Measurements from ENCODE around the gene MSI1. TPM values are rescaled to one million over a fixed set of nuclear protein-coding genes. Genes with fewer than 3 reads are reported as not detected.

MSI1 gene
- total RNA-seq, 2 experiments from 2014 or later = not detected

GRCh38 chr12:120363274-120363855 lies 5.6 kb downstream of the MSI1 start:
- intact Hi-C loops (cut with micrococcal nuclease; ENCODE audit: unreplicated experiment) = no loop called here
- Histone ChIP-seq H3K79me2 (ENCODE audit: insufficient read depth, low read depth, low read length) (no peaks in the 10 kb centered on the region), H4K20me1 (ENCODE audit: insufficient read depth, low read length) (no peaks in the 10 kb centered on the region), H2AFZ (ENCODE audit: low read length) (no peak overlapping the region), H3K9me2 (ENCODE audit: insufficient read depth, low read length) (no peaks in the 10 kb centered on the region), H3K36me3 (ENCODE audit: insufficient read depth, low read length) (no peaks in the 10 kb centered on the region), H3K4me1 (ENCODE audit: insufficient read depth, low read length, poor library complexity, severe bottlenecking) (no peaks in the 10 kb centered on the region), H3K27ac (ENCODE audit: low read depth, low read length, poor library complexity, severe bottlenecking) (no peak overlapping the region), H3K4me2 (ENCODE audit: low read length) (no peak overlapping the region), H3K4me3 (ENCODE audit: low read depth, low read length, poor library complexity, severe bottlenecking) (no peak overlapping the region), H3K9me3 (ENCODE audit: low read length) (no peaks in the 10 kb centered on the region)
- BruUV-seq (replicated peaks) = no TSS peak
- POLR2A ChIA-PET = no interaction called here
- no peak for DNase-seq (ENCODE audit: low spot score)
- TF ChIP-seq CTCF (conservative IDR thresholded peaks at IDR 0.05; ENCODE audit: low read length) = no peak
- no peak for TF ChIP-seq EZH2phosphoT487 (IDR thresholded peaks at IDR 0.05; ENCODE audit: borderline replicate concordance, low read depth, low read length)
- CTCF ChIA-PET (ENCODE audit: unreplicated experiment) = no interaction called here

GRCh38 chr12:120362516-120363273 lies 6.3 kb downstream of the MSI1 start:
- H3K4me3 ChIP-seq (ENCODE audit: low read depth, low read length, poor library complexity, severe bottlenecking) = no peak overlapping the region
- no peaks in the 10 kb centered on the region for H3K4me1 ChIP-seq (ENCODE audit: insufficient read depth, low read length, poor library complexity, severe bottlenecking)
- intact Hi-C loops (cut with micrococcal nuclease; ENCODE audit: unreplicated experiment) = no loop called here
- BruUV-seq (replicated peaks) = no TSS peak
- no peaks in the 10 kb centered on the region for H4K20me1 ChIP-seq (ENCODE audit: insufficient read depth, low read length)
- no peaks in the 10 kb centered on the region for H3K36me3 ChIP-seq (ENCODE audit: insufficient read depth, low read length)
- ChIA-PET CTCF (ENCODE audit: unreplicated experiment) (no interaction called here), POLR2A (no interaction called here)
- no peak for DNase-seq (ENCODE audit: low spot score)
- no peaks in the 10 kb centered on the region for H3K79me2 ChIP-seq (ENCODE audit: insufficient read depth, low read depth, low read length)
- no peaks in the 10 kb centered on the region for H3K9me3 ChIP-seq (ENCODE audit: low read length)
- no peak for TF ChIP-seq CTCF (conservative IDR thresholded peaks at IDR 0.05; ENCODE audit: low read length)
- TF ChIP-seq EZH2phosphoT487 (IDR thresholded peaks at IDR 0.05; ENCODE audit: borderline replicate concordance, low read depth, low read length) = no peak
- H3K4me2 ChIP-seq (ENCODE audit: low read length) = no peak overlapping the region
- no peak overlapping the region for H3K27ac ChIP-seq (ENCODE audit: low read depth, low read length, poor library complexity, severe bottlenecking)
- no peaks in the 10 kb centered on the region for H3K9me2 ChIP-seq (ENCODE audit: insufficient read depth, low read length)
- no peak overlapping the region for H2AFZ ChIP-seq (ENCODE audit: low read length)

GRCh38 chr12:120361506-120362208 lies 7.3 kb downstream of the MSI1 start:
- Histone ChIP-seq H3K9me2 (ENCODE audit: insufficient read depth, low read length) (no peaks in the 10 kb centered on the region), H3K4me3 (ENCODE audit: low read depth, low read length, poor library complexity, severe bottlenecking) (no peak overlapping the region), H3K4me2 (ENCODE audit: low read length) (no peak overlapping the region), H3K27ac (ENCODE audit: low read depth, low read length, poor library complexity, severe bottlenecking) (no peak overlapping the region), H3K9me3 (ENCODE audit: low read length) (no peaks in the 10 kb centered on the region), H2AFZ (ENCODE audit: low read length) (no peak overlapping the region), H3K4me1 (ENCODE audit: insufficient read depth, low read length, poor library complexity, severe bottlenecking) (no peaks in the 10 kb centered on the region), H3K36me3 (ENCODE audit: insufficient read depth, low read length) (no peaks in the 10 kb centered on the region), H4K20me1 (ENCODE audit: insufficient read depth, low read length) (no peaks in the 10 kb centered on the region), H3K79me2 (ENCODE audit: insufficient read depth, low read depth, low read length) (no peaks in the 10 kb centered on the region)
- TF ChIP-seq CTCF (conservative IDR thresholded peaks at IDR 0.05; ENCODE audit: low read length) = no peak
- TF ChIP-seq EZH2phosphoT487 (IDR thresholded peaks at IDR 0.05; ENCODE audit: borderline replicate concordance, low read depth, low read length) = no peak
- intact Hi-C loops (cut with micrococcal nuclease; ENCODE audit: unreplicated experiment) = no loop called here
- DNase-seq (ENCODE audit: low spot score) = no peak
- ChIA-PET CTCF (ENCODE audit: unreplicated experiment) (no interaction called here), POLR2A (no interaction called here)
- BruUV-seq (replicated peaks) = no TSS peak

Measured in OCI-LY7 (cell line).